ENCODE data around the gene IFT80.

IFT80 gene

DNA sequence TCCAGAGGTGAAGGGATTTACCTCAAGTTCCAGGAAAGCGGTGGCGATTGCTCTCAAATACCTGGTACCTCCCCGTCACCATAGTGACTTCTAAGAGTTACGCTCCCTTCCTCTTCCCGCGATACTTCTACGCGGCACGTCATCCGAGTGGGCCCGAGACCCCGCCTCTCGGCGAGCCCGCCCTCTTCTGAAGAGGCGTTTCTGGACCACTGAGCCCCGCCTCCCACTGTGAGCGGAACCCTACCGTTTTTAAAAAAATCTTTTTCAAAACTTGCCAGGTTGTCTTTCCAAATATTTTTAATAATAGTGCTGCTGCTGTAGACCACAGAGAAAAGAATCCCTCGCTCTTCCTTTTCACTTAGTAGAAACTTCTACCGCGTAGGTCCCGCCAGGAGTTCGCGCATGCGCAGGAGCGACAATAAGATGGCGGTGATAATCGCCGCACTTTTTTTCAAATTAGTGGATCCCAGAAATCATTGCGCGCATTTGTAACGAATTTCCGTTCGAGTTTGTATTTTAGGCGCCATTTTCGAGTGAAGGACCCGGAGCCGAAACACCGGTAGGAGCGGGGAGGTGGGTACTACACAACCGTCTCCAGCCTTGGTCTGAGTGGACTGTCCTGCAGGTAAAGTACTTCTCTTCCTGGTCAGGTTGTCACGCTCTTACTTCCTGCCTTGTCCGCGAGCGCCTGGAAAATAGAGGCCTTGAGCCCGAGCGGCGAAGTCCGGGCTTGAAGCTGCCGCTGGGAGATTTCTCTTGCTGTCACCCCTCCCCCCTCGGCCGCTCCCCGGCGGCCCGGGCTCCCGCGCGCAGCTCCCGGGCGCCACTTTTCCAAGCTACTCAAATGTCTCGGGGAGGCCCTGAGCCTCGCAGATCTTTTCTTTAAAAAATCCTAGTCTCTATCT, at the start of gene IFT80, which contains the start of gene SMC4:
Gene IFT80 (minus strand): TSS at position 101 of the 905 bp plus-strand sequence. CDS start 14,625 bp downstream, outside the sequence.
Gene SMC4 (plus strand): TSS at position 526 of the 905 bp plus-strand sequence. CDS start 1,177 bp downstream, outside the sequence.
- peak; percentile 78 for DNase-seq (ENCODE audit: low read depth)

DNA sequence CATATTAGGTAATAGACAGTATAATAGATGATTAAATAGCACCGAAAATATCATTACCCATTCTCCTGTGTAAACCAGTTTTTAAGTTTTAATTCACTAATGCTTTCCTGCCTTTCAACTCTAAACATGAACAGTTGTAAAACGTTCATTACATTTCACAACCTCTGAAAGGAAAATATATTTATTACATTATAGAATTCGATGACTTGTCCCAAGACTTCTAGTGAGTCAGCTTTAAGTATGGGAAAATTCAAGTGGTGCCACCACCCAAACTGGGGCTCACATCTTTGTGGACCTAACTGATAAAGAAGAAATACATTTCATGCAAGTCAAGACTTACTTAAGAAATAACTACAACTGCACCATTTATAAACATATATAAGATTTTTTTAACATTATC, 48.5 kb upstream of the IFT80 start:
- no peak for DNase-seq (ENCODE audit: low read depth)

- DNase-seq (ENCODE audit: low read depth) = no peak
Observed at GRCh38 chr3:160446522-160447056, 47.6 kb upstream of the IFT80 start.

- no peak for DNase-seq (ENCODE audit: low read depth)
Observed at GRCh38 chr3:160445854-160446253, 46.8 kb upstream of the IFT80 start.

DNA sequence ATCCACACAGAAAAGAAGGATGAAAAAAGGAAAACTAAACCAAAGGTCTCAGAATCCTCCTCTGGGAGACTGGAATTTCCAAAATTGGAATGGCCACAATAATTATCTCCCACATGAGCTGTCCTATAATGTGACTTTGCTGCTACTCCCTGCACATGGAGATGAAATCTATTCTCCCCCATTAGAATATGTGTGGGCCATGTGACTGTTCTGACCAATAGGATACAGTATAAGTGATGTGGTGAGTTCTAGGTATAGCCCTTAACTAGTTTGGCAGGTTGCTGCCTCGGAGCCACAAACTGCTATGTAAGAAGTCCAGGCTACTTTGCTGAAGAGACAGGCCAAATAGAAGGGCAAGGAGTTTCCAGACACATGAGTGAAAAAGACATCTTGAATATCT, 45.4 kb upstream of the IFT80 start:
- DNase-seq (ENCODE audit: low read depth) = no peak

- DNase-seq (ENCODE audit: low read depth) = no peak
Observed at GRCh38 chr3:160440687-160441086, 41.7 kb upstream of the IFT80 start.

DNA sequence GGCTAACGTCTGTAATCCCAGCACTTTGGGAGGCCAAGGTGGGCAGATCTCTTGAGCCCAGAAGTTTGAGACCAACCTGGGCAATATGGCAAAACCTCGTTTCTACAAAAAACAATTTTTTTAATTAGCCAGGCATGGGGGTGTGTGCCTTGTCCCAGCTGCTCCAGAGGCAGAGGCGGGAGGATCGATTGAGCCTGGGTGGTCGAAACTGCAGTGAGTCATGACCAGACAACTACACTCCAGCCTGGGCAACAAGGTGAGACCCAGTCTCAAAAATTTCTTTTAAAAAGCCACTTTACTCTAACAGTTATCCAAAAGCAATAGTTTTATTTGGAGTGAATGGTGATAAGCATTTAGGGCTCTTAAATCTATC, 38.0 kb upstream of the IFT80 start:
- DNase-seq (ENCODE audit: low read depth) = no peak

GRCh38 chr3:160435747-160436146, 36.7 kb upstream of the IFT80 start:
- no peak for DNase-seq (ENCODE audit: low read depth)

DNA sequence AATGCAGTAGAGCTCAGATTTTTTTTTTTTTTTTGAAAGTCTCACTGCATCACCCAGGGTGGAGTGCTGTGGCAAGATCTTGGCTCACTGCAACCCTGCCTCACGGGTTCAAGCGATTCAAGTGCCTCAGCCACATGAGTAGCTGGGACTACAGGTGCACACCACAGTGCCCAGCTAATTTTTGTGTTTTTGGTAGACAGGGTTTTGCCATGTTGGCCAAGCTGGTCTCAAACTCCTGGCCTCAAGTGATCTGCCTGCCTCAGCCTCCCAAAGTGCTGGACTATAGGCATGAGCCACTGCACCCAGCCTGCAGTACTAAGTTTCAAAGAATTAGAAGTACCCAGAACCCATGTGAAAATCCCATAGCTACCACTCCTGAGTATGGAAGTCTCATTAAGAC, 36.1 kb upstream of the IFT80 start:
- DNase-seq (ENCODE audit: low read depth) = no peak

DNA sequence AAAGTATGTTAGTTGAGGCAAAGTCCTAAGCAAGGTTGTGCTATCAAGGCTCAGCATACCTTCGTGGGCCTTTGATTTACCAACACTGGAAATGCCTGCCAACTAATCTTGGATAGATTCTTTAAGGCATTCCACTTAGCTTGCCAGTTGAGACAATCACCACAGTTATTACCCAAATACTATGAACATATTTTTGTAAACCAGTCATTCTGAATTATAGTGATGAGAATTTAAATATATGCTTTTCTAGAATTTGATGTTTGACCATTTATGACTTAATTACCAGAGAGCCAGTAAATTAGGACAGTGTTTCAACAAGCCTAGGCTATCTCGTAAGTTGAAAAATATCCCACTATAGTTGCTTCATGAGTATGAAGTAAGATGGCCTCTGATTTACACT, 35.0 kb upstream of the IFT80 start:
- DNase-seq (ENCODE audit: low read depth) = no peak

DNA sequence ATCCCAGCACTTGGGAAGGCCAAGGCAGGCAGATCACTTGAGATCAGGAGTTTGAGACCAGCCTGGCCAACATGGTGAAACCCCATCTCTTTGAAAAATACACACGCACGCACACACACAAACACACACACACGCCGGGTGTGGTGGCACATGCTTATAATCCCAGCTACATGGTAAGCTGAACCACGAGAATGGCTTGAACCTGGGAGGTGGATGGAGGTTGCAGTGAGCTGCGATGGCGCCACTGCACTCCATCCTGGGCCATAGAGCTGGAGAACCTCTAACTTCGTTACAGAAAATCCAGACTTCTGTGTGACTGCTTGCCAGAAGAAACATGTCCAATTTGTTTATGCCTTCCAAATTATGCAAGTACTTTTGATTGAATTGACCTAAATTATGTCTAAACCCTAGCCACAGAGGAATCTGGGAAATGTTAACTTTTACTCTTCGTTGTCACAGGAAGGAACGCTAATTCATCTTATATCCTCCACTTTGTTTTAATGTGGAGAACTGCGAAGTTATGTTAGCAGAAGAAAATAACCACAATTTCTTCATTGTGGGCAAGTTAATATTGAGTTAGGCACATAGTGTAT, 28.9 kb upstream of the IFT80 start:
- no peak for DNase-seq (ENCODE audit: low read depth)

- no peak for DNase-seq (ENCODE audit: low read depth)
Observed at GRCh38 chr3:160417311-160417710, 18.3 kb upstream of the IFT80 start.

DNA sequence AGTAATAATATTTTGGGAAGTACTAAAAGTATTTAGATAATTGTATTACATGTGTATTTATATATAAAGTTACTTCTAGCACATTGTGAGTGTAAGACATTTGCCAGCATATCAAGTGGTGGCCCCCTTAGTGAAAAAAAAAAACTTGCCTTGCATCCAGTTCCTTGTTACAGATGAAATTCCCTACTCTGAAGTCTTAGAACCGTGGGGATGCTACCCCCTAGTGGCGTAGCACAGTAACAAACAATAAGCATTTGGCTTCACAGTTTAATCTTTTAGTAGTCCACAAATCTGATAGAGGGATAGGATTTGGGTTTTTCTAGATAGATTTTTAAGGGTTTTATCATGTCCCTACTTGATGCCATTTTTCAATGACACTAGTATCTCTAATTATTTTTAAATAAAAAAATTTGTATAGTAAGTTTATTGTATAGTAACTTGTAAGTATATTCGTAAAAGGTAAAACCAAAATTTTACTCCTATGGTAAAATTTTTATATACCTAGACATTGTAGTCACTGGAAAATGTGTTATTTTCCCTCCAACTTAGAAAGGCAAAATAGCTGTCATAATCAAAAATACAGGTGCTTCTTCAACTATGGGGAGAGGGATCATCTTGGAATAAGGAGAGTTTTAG, 14.7 kb upstream of the IFT80 start:
- no peak for DNase-seq (ENCODE audit: low read depth)

DNA sequence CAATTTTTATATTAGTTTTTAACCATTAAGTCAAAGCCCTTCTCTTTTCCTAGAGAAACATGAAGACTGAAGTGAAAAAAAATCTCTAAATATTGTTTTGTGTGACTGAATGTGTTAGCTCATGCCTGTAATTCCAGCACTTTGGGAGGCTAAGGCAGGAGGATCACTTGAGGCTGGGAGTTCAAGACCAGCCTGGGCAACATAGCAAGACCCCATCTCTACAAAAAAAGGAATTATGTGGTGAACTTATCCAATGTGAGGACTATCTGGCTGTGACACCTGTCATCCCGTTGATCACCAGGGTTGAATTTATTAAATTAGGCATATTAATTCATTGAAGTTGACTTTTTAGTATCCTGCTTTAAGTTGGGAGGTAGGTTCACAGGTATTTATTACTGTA, 13.5 kb upstream of the IFT80 start:
- no peak for DNase-seq (ENCODE audit: low read depth)

DNA sequence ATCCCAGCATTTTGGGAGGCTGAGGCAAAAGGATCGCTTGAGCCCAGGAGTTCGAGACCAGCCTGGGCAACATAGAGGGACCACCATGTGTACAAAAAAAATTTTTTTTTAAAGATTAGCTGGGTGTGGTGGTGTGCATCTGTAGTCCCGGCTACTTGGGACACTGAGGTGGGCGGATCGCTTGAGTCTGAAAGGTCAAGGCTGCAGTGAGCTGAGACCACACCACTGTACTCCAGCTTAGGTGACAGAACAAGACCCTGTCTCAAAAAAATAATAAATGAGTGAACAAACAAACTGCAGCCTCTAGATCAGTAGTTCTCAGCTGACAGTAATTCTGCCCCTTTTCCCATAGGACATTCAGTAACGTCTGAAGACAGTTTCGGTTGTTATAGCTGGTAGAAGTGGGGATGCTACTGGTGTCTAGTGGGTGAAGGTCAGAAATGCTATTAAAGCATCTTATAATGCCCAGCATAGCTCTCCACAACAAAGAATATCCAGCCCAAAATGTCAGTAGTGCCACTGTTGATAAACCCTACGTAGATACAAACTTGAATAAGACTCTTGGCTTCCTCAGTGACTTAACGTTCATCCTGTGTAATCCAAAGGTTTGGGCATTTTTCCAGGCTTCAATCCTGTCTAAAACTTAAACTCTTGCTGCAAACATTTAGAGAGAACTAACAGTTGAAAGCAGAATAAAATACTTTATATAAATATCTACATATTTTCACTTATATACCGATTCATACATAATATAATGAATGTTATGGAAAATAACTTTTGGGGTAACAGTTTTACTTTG, 11.0 kb upstream of the IFT80 start:
- DNase-seq (ENCODE audit: low read depth) = no peak

DNA sequence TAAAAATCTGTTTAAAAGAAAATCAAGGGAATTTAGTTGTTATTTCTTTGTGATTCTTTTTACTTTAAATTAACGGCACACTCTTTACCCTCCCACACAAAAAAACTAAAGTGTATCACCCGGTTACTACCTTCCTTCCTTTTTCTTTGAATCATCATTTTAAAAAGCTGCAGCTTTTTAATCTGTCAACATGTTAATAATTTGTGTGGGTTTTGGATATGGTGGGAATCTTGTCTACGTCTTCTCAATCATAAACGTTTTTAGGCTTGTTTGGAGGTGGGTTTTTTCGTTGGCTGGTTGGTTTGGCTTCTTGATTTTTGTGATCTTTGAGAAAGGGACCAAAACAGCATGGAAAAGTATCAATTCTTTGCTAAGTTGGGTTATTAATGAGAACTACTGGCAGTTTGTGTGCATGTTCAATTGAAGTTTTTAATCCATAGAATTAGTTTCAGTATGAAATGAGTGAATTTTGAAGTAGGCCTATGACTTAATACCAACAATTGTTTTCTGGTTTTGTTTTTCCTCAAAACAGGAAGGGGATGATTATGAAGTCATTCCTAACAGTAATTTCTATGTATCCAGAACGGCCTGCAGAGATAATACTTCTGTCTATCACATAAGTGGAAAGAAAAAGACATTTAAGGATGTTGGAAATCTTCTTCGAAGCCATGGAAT, 4.9 kb upstream of the IFT80 start:
- no peak for DNase-seq (ENCODE audit: low read depth)

DNA sequence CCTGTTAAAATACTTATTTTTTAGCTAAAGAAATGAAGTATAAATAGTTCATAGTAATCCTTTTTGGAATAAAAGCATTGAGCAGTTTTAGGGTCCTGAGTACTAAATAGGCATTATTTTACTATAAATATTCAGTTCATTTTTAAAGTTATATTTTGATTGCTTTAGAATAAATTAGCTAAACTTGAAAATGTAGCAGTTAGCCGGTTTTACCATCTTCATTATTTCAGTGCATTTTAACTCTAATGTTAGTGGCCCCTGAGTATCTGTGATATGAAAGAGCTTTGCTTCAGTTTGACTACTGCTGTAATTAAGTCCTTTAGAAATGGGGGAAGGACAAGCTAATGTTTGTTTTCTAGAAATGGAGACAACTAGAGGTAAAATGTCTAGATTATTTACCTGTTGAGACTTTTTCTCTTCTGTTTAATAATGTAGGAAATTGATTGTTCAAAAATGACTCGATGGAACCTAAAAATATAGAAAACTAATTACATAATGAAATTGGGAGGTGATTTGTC, 4.1 kb upstream of the IFT80 start:
- DNase-seq (ENCODE audit: low read depth) = no peak

GRCh38 chr3:160402221-160403027, 3.4 kb upstream of the IFT80 start:
- DNase-seq (ENCODE audit: low read depth) = no peak

DNA sequence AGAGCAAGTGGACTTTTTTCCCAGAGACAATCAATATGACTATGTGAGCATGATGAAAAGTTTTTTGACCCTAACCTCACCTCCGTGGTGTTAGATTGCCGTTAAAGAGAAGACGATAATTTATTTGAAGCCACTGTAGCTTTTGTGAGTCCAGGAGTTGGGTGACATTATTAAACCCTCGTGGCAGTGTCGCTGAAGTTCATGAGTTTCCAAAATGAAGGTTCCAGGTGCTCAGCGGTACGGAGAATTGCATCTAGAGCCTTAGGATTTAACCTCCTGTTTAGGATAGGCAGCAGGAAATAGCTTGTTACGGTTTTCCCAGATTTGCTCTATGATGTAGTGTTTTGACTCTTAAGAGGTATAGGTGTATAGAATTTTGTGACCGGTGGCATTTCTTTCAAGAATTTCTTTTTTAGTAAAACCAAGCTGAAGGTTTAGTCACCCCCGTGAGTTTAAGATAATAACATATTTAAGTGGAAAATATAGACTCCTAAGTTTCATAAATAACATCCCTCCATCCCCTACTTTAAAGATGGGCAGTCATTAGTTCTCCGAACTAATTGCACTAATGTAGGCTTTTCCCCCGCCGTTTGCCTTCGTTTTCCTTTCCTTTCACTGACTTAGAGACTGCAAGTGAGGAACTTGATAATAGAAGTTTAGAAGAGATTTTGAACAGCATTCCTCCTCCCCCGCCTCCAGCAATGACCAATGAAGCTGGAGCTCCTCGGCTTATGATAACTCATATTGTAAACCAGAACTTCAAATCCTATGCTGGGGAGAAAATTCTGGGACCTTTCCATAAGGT, 2.5 kb upstream of the IFT80 start:
- DNase-seq (ENCODE audit: low read depth) = no peak
